K562 (cell line): ENCODE results near the gene LRP1. TPM values are rescaled to one million over a fixed set of nuclear protein-coding genes. Genes with fewer than 3 reads are reported as not detected.

ENCODE experiments used
- BACH1 ChIP-seq: fragments of 200-800 bp; sonication (Bioruptor generic); IDR thresholded peaks from 2 replicates; pipeline ENCODE4 v1.6.1; 2016; ENCODE audit warnings: missing genetic modification characterization, missing compliant biosample characterization
- BRD9 ChIP-seq: fragments of 450-650 bp; IDR thresholded peaks from 2 replicates; pipeline ENCODE4 v1.6.1; 2018; ENCODE audit warnings: low read depth; ENCODE audit not compliant: partially characterized antibody
- CTCF ChIP-seq, 3 experiments: IDR thresholded peaks in 2 of 3; conservative IDR thresholded peaks in 1 of 3; 2 replicates each; pipeline ENCODE4 v1.5.1; 2011 to 2012; ENCODE audit warnings: low read length in 3 of 3, mild to moderate bottlenecking in 3 of 3, control low read depth in 2 of 3, improper control_type of control experiment in 1 of 3, inconsistent platforms in 1 of 3, low read depth in 1 of 3, mixed read lengths in 1 of 3, moderate library complexity in 1 of 3; ENCODE audit not compliant: insufficient read depth in 2 of 3
- CTCFL ChIP-seq: IDR thresholded peaks from 2 replicates; pipeline ENCODE4 v1.6.1; 2011; ENCODE audit warnings: borderline replicate concordance, low read depth, mild to moderate bottlenecking, moderate library complexity, low read length; ENCODE audit not compliant: insufficient read depth, poor library complexity, severe bottlenecking
- HOXB6 ChIP-seq: fragments of 250-450 bp; sonication (Bioruptor Pico); IDR thresholded peaks from 2 replicates; pipeline ENCODE4 v1.5.1; 2022; ENCODE audit warnings: mild to moderate bottlenecking, borderline replicate concordance
- KAT2B ChIP-seq: IDR thresholded peaks from one replicate; pipeline ENCODE4 v1.6.1; 2012; ENCODE audit warnings: low read depth, mild to moderate bottlenecking, control low read depth, inconsistent platforms, low read length, moderate library complexity
- KLF13 ChIP-seq: fragments of 450-650 bp; IDR thresholded peaks from 2 replicates; pipeline ENCODE4 v1.6.1; 2016; ENCODE audit warnings: missing genetic modification characterization, low read depth, mild to moderate bottlenecking, missing compliant biosample characterization, moderate library complexity, borderline replicate concordance
- MTA3 ChIP-seq: fragments of 450-650 bp; formaldehyde crosslinking; IDR thresholded peaks from 2 replicates; pipeline ENCODE4 v1.6.1; 2017; ENCODE audit warnings: mild to moderate bottlenecking, borderline replicate concordance
- NKRF ChIP-seq: fragments of 450-650 bp; IDR thresholded peaks from 2 replicates; pipeline ENCODE4 v1.6.1; 2016; ENCODE audit warnings: borderline replicate concordance
- SMARCA4 ChIP-seq: fragments of 450-650 bp; IDR thresholded peaks from 2 replicates; pipeline ENCODE4 v1.6.1; 2016
- UBTF ChIP-seq, 2 experiments: IDR thresholded peaks; 2 replicates each; pipeline ENCODE4 v1.6.1; 2012; ENCODE audit warnings: improper control_type of control experiment in 2 of 2, low read depth in 2 of 2, low read length in 2 of 2, borderline replicate concordance in 1 of 2
- ZKSCAN8 ChIP-seq: fragments of 200-800 bp; sonication (Bioruptor generic); IDR thresholded peaks from 2 replicates; pipeline ENCODE4 v1.6.1; 2016; ENCODE audit warnings: missing genetic modification characterization, missing compliant biosample characterization
- ZNF175 ChIP-seq: fragments of 200-800 bp; sonication (Bioruptor generic); IDR thresholded peaks from 2 replicates; pipeline ENCODE4 v1.6.1; 2016; ENCODE audit warnings: low read depth, mild to moderate bottlenecking, missing genetic modification characterization, missing compliant biosample characterization
- ZNF57 ChIP-seq: fragments of 450-650 bp; formaldehyde crosslinking; IDR thresholded peaks from 2 replicates; pipeline ENCODE4 v1.4.0; 2020; ENCODE audit warnings: mild to moderate bottlenecking, moderate library complexity
- ZNF589 ChIP-seq: fragments of 200-800 bp; sonication (Bioruptor generic); IDR thresholded peaks from 2 replicates; pipeline ENCODE4 v1.6.1; 2016; ENCODE audit warnings: low read depth, missing genetic modification characterization, missing compliant biosample characterization
- ZNF644 ChIP-seq: fragments of 200-800 bp; sonication (Bioruptor generic); IDR thresholded peaks from 2 replicates; pipeline ENCODE4 v1.6.1; 2016; ENCODE audit warnings: low read depth, missing genetic modification characterization, missing compliant biosample characterization
- polyA plus RNA-seq, 8 experiments: library from polyadenylated mRNA; depleted of rRNA in 4 of 8; stranded (reverse) in 5 of 8; unstranded in 3 of 8; fragments of >200 nt; fragmentation: Nextera tagmentation in 2 of 8; fragmentation: Illumina TruSeq in 1 of 8; extraction: Ambion mirVana in 2 of 8; extraction: Trizol in 1 of 8; gene quantifications; 2 replicates each; pipeline versions ENCODE4 v1.2.1 to v1.2.3, GENCODE V29; 2011 to 2014; ENCODE audit warnings: inconsistent platforms in 1 of 8, missing spikeins in 1 of 8
- total RNA-seq, 7 experiments: library from RNA; depleted of rRNA in 6 of 7; stranded (reverse); fragments of >200 nt in 6 of 7; fragmentation: Illumina TruSeq in 2 of 7; extraction: Trizol in 2 of 7; gene quantifications; 2 replicates each; pipeline versions ENCODE4 v1.2.1 to v1.2.3, GENCODE V29; 2011 to 2021; ENCODE audit warnings: low replicate concordance in 1 of 7

LRP1 gene
- total and polyA plus RNA-seq, 9 of the 15 experiments (the other 6 are each of a cell fraction or from before 2014, with no cell fraction given) = 0.04 to 0.64 (median 0.19) TPM; not detected in 2

- 0 out of 4 replicates have a peak, but pooled peaks of 1 of the 2 experiments have one; percentile 8 for TF ChIP-seq UBTF (IDR thresholded peaks at IDR 0.05; ENCODE audit: borderline replicate concordance in 1 of 2, low read depth in 2 of 2, low read length in 2 of 2)
- TF ChIP-seq ZNF175 (CRISPR knock-in tag) = peak; percentile 9; the same call in 1 of the 2 replicates
- TF ChIP-seq CTCF (IDR thresholded peaks at IDR 0.05 in 2 of 3, conservative IDR thresholded peaks at IDR 0.05 in 1 of 3; ENCODE audit: insufficient read depth in 2 of 3, low read depth in 1 of 3, low read length in 3 of 3) = peak; percentile 62
- TF ChIP-seq BACH1 (tag) = 0 out of 2 replicates have a peak, but pooled peaks have one; percentile 7
- TF ChIP-seq SMARCA4 = 0 out of 2 replicates have a peak, but pooled peaks have one; percentile 37
- no peak for TF ChIP-seq KAT2B
- TF ChIP-seq MTA3 = 0 out of 2 replicates have a peak, but pooled peaks have one; percentile 14
- TF ChIP-seq HOXB6 (CRISPR knock-in tag) = no peak
- peak; percentile 36 for TF ChIP-seq BRD9
- peak; percentile 25 for TF ChIP-seq CTCFL
- peak; percentile 17; the same call in 1 of the 2 replicates for TF ChIP-seq NKRF
- TF ChIP-seq ZNF644 (tag) = 0 out of 2 replicates have a peak, but pooled peaks have one; percentile 36
- no peak for TF ChIP-seq KLF13 (tag)
- 0 out of 2 replicates have a peak, but pooled peaks have one; percentile 17 for TF ChIP-seq ZNF589 (CRISPR knock-in tag)
- no peak for TF ChIP-seq ZKSCAN8 (CRISPR knock-in tag)
- no peak for TF ChIP-seq ZNF57
Observed at GRCh38 chr12:57086493-57087009, 41.7 kb upstream of the LRP1 start (continued).
